HEK293 (cell line): ENCODE measurements around the gene SPACA7.

Experiments used
- CTCF ChIA-PET: fragments of 350-600 bp; formaldehyde crosslinking; extraction: SDS; loops from one replicate; lab custom pipeline; 2021; ENCODE audit warnings: antibody characterized with exemption; lab: Yijun Ruan, JAX
- POLR2A ChIA-PET: fragments of 300-600 bp; formaldehyde crosslinking; extraction: SDS; loops from one replicate; lab custom pipeline; 2020; ENCODE audit warnings: antibody characterized with exemption, inconsistent platforms; lab: Yijun Ruan, JAX
- H3K27ac ChIP-seq: fragments of 200-500 bp; sonication (Bioruptor generic); 2 replicates; pipeline ENCODE4 v1.5.1; 2014; ENCODE audit warnings: low read depth, low read length, control low read depth, inconsistent platforms; ENCODE audit errors: extremely low read depth
- H3K36me3 ChIP-seq, 2 experiments: fragments of 200-500 bp in 1 of 2; sonication (Bioruptor generic) in 1 of 2; 1 replicate in 1 of 2; 2 replicates in 1 of 2; pipeline ENCODE4 v1.5.1; 2014 to 2017; ENCODE audit warnings: inconsistent platforms in 2 of 2, low read length in 2 of 2; ENCODE audit not compliant: control insufficient read depth in 2 of 2, insufficient read depth in 1 of 2
- H3K4me1 ChIP-seq: fragments of 200-500 bp; sonication (Bioruptor generic); 2 replicates; pipeline ENCODE4 v1.5.1; 2014; ENCODE audit warnings: mild to moderate bottlenecking, low read length, inconsistent platforms; ENCODE audit not compliant: control insufficient read depth, insufficient read depth
- H3K4me3 ChIP-seq: 2 replicates; pipeline ENCODE4 v1.5.1; 2011; ENCODE audit warnings: low read depth, mild to moderate bottlenecking, control low read depth, low read length, moderate library complexity
- H3K9me3 ChIP-seq: fragments of 200-500 bp; sonication (Bioruptor generic); 2 replicates; pipeline ENCODE4 v1.5.1; 2014; ENCODE audit warnings: low read depth, low read length, inconsistent platforms; ENCODE audit not compliant: control insufficient read depth, insufficient read depth
- ATF2 ChIP-seq: fragments of 450-650 bp; formaldehyde crosslinking; IDR thresholded peaks from 2 replicates; pipeline ENCODE4 v1.5.1; 2016; ENCODE audit warnings: missing biosample characterization, missing genetic modification characterization, low read depth
- BCL11B ChIP-seq: fragments of 450-650 bp; formaldehyde crosslinking; IDR thresholded peaks from 2 replicates; pipeline ENCODE4 v1.5.1; 2016; ENCODE audit warnings: low read depth, missing biosample characterization, missing genetic modification characterization
- BCL6B ChIP-seq: fragments of 450-650 bp; formaldehyde crosslinking; IDR thresholded peaks from 2 replicates; pipeline ENCODE4 v1.5.1; 2017; ENCODE audit warnings: missing biosample characterization, missing genetic modification characterization
- CTCF ChIP-seq: fragments of 450-650 bp; formaldehyde crosslinking; IDR thresholded peaks from 2 replicates; pipeline ENCODE4 v1.5.1; 2016; ENCODE audit warnings: missing biosample characterization, missing genetic modification characterization
- PRDM1 ChIP-seq: fragments of 450-650 bp; formaldehyde crosslinking; IDR thresholded peaks from 2 replicates; pipeline ENCODE4; 2016; ENCODE audit warnings: missing biosample characterization, missing genetic modification characterization
- PRDM6 ChIP-seq: fragments of 450-650 bp; formaldehyde crosslinking; IDR thresholded peaks from 2 replicates; pipeline ENCODE4 v1.5.1; 2017; ENCODE audit warnings: missing biosample characterization, missing genetic modification characterization
- YY2 ChIP-seq: fragments of 450-650 bp; formaldehyde crosslinking; IDR thresholded peaks from 2 replicates; pipeline ENCODE4 v1.5.1; 2016; ENCODE audit warnings: missing biosample characterization, missing genetic modification characterization
- ZBTB11 ChIP-seq: fragments of 450-650 bp; formaldehyde crosslinking; conservative IDR thresholded peaks from 2 replicates; pipeline ENCODE4 v1.5.1; 2016; ENCODE audit warnings: low read depth, missing biosample characterization, missing genetic modification characterization
- ZNF114 ChIP-seq: fragments of 450-650 bp; formaldehyde crosslinking; IDR thresholded peaks from 2 replicates; pipeline ENCODE4 v1.5.0; 2017; ENCODE audit warnings: missing biosample characterization, missing genetic modification characterization
- ZNF146 ChIP-seq: fragments of 450-650 bp; formaldehyde crosslinking; IDR thresholded peaks from 2 replicates; pipeline ENCODE4 v1.5.1; 2016; ENCODE audit warnings: missing biosample characterization, missing genetic modification characterization
- ZNF148 ChIP-seq: fragments of 450-650 bp; formaldehyde crosslinking; IDR thresholded peaks from 2 replicates; pipeline ENCODE4 v1.5.0; 2017; ENCODE audit warnings: missing biosample characterization, missing genetic modification characterization, borderline replicate concordance
- ZNF19 ChIP-seq: fragments of 450-650 bp; formaldehyde crosslinking; IDR thresholded peaks from 2 replicates; pipeline ENCODE4; 2016; ENCODE audit warnings: missing biosample characterization, missing genetic modification characterization, low read depth
- ZNF211 ChIP-seq: fragments of 450-650 bp; formaldehyde crosslinking; IDR thresholded peaks from 2 replicates; pipeline ENCODE4 v1.5.1; 2016; ENCODE audit warnings: low read depth, missing biosample characterization, missing genetic modification characterization
- ZNF214 ChIP-seq: fragments of 450-650 bp; formaldehyde crosslinking; IDR thresholded peaks from 2 replicates; pipeline ENCODE4 v1.5.1; 2017; ENCODE audit warnings: missing biosample characterization, mild to moderate bottlenecking, missing genetic modification characterization, borderline replicate concordance
- ZNF423 ChIP-seq: fragments of 450-650 bp; formaldehyde crosslinking; IDR thresholded peaks from 2 replicates; pipeline ENCODE4 v1.5.1; 2016; ENCODE audit warnings: missing biosample characterization, missing genetic modification characterization
- ZNF473 ChIP-seq: fragments of 450-650 bp; formaldehyde crosslinking; IDR thresholded peaks from 2 replicates; pipeline ENCODE4 v1.5.1; 2017; ENCODE audit warnings: missing biosample characterization, missing genetic modification characterization
- ZNF48 ChIP-seq: fragments of 450-650 bp; formaldehyde crosslinking; IDR thresholded peaks from 2 replicates; pipeline ENCODE4 v1.5.1; 2016; ENCODE audit warnings: missing biosample characterization, missing genetic modification characterization
- ZNF521 ChIP-seq: fragments of 450-650 bp; formaldehyde crosslinking; IDR thresholded peaks from 2 replicates; pipeline ENCODE4 v1.5.1; 2017; ENCODE audit warnings: missing biosample characterization, mild to moderate bottlenecking, missing genetic modification characterization
- ZNF654 ChIP-seq: fragments of 450-650 bp; formaldehyde crosslinking; IDR thresholded peaks from 2 replicates; pipeline ENCODE4 v1.5.1; 2016; ENCODE audit warnings: low read depth, missing biosample characterization, missing genetic modification characterization
- ZNF704 ChIP-seq: fragments of 450-650 bp; formaldehyde crosslinking; IDR thresholded peaks from 2 replicates; pipeline ENCODE4 v1.5.1; 2016; ENCODE audit warnings: missing biosample characterization, missing genetic modification characterization
- ZNF707 ChIP-seq: fragments of 450-650 bp; formaldehyde crosslinking; IDR thresholded peaks from 2 replicates; pipeline ENCODE4 v1.5.1; 2016; ENCODE audit warnings: missing biosample characterization, missing genetic modification characterization

Gene SPACA7

GRCh38 chr13:112328936-112329335, 47.2 kb upstream of the SPACA7 start (continued):
- no peak for TF ChIP-seq ZNF148 (tag by site-specific recombination)
- TF ChIP-seq ZNF211: no peak
- TF ChIP-seq ZNF48 (tag by site-specific recombination): no peak

GRCh38 chr13:112329376-112329775, 46.8 kb upstream of the SPACA7 start:
- POLR2A ChIA-PET: no interaction called here
- Histone ChIP-seq H3K36me3 (no peaks in the 10 kb centered on the region), H3K4me3 (no peak overlapping the region), H3K4me1 (no peaks in the 10 kb centered on the region), H3K9me3 (no peaks in the 10 kb centered on the region), H3K27ac (no peak overlapping the region)
- CTCF ChIA-PET: no interaction called here
- TF ChIP-seq ZNF146 (no peak), PRDM1 (tag by site-specific recombination) (no peak), PRDM6 (tag by site-specific recombination) (no peak), ZNF707 (no peak), ZNF654 (no peak), ZNF521 (no peak), ZNF423 (tag by site-specific recombination) (no peak), BCL11B (tag by site-specific recombination) (no peak), ZNF704 (no peak), YY2 (no peak), ZBTB11 (tag by site-specific recombination) (no peak), CTCF (tag by site-specific recombination) (no peak), BCL6B (tag by site-specific recombination) (no peak), ZNF214 (no peak), ATF2 (tag by site-specific recombination) (no peak), ZNF473 (no peak), ZNF114 (tag by site-specific recombination) (no peak), ZNF19 (tag by site-specific recombination) (no peak)
